GM20431 (cell line): ENCODE results near the gene LCLAT1.

Experiments
- in situ Hi-C: fragments of 300-500 bp; cut with MseI, MboI; formaldehyde crosslinking; loops from one replicate; pipeline ENCODE4 v1.15.0; 2020; ENCODE audit warnings: low sequenced_read_pairs; ENCODE audit not compliant: unreplicated experiment

Gene LCLAT1

DNA sequence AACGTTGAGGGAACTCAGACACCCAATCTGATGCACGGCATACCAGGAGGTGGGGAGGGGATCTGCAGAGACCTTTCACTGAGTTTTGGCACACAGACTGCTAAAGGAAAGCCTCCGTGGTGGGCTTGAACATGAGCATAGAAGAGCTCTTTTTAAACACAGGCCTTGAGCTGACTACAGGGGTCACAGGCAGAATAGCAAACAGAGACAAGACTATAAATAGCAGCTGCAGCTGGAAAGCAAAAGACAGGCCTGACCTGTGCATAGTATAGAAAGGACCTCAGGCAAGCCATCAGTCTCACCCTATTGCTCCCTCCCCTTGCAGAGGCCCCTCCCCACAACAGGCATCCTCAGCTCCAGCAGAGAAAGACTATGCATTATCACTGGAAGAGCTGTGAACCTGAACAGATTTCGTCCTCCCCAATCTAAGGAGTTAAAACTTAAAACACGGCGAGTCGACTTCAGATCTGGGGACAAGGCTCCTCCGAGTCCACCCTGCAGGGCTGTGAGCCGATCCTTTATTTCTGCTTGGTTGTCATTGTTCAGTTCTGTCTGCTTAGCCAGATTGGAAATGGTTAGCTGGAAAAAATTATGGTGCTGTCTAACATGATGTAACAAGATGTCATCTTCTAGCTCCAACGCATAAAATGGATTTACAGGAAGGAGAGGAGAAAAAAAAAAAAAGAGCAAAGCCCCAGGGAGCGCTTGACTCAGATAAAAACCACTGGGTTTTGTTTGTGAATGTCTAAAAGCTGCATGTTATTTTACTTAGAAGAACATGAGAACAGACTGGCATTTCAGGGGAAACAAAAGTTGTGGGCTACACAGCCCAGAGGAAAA, 25.2 kb upstream of the LCLAT1 start:
- in situ Hi-C loops: no loop called here

DNA sequence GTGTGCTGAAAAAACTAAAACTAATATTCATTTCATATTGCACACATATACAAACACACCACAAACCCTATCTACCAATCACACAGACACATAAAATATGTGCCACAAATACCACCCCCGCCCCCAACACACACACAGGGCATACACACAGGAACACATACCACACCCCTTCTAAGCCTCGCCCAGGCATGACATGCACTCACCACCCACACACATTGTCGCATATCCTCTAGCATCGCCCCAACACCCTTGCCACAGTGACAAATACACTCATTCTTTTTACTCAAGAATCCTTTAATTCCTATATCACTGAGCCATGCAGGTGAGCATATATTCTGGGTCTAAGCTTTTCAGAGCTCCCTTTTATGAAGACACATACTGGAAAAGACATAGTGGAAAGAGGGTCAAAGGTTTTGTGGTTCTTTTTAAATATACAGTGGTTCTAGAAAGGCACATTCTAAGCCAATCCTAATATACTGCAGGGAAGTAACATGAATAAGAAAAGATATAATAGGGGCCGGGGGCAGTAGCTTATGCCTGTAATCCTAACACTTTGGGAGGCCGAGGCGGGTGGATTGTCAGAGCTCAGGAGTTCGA, 24.5 kb upstream of the LCLAT1 start:
- in situ Hi-C loops: no loop called here

DNA sequence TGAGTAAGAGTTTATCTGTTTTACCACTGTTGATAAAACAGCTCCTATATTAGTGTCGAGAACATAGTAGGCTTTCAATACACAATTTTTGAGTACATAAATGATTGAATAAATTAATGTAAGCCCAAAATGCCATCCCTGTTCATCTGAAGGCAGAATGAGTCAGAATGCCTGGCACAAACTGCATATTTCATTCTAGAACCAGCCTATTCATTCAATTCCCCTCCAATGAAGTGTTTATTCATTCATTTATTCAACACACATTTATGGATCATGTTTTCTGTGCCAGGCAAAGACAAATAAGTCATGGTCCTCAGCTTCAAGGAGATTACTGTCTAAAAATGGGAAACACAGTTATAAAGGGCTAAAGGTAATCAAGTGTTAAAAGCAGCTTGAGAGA, 22.8 kb upstream of the LCLAT1 start:
- in situ Hi-C loops: no loop called here

DNA sequence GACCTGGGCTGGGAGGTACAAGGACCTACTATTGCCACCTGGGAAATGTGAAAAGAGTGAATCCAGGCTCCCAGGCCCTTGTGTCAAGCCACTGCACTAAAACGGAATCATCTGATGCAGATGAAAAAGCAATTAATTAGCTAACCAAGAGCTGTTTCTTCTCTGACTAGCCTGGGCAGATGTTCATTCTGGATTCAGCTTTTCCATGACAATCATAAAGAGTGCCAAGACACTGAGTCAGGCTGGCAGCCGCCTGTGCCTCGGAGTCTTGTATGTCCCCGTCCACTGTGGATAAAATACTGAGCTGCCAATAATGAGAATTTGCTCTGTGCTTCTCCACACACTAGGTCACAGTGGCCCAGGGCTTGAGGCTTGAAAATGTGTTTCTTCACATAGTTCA, 21.7 kb upstream of the LCLAT1 start:
- in situ Hi-C loops: no loop called here

DNA sequence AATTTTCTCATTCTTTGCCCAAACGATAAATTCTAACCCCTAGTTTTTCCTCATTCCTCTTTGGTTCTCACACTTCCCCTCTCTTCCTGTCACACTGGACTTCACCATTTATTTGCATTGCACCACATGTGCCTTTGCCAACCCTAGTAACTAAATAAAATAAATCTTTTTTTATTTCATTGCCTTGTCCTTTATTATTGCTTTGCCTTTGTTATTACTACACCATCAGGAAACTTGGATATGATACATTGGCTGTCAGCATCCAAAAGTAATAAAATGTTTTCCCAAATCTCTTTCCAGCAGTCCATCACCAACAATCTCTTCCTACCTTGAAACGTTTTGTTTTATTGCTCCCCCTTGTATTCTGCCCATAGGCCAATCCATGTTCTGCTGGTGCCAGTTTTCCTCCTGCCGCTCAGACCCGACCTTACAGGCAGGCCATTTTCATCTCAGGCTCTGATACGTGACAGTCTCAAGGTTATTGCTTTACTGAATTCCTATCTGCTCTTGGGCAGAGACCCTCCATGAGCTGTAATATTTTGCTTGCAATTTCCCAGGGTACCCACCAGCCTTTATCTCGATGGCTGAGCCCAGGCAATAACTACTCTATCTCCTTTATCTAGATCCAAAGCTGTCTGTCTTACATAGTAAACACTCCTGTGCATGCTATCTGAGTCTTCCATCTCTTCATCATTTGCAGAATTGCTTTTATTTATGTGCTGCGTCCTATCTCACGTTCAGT, 19.3 kb upstream of the LCLAT1 start:
- in situ Hi-C loops: no loop called here

DNA sequence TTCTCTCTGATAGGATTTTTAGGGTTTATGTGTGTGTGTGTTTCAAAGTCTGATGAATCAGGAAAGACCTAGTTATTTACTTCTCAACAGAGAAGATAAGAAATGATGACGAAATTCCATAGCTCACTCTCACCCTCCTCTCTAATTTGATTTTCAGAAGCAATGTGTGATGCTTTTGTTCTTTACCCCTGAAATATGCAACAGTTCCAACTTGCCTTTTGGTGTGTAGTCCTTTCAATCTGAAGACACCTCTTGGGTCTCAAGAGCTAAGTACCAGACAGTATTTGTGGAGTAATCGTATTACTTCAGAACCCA, 18.7 kb upstream of the LCLAT1 start:
- in situ Hi-C loops: no loop called here

DNA sequence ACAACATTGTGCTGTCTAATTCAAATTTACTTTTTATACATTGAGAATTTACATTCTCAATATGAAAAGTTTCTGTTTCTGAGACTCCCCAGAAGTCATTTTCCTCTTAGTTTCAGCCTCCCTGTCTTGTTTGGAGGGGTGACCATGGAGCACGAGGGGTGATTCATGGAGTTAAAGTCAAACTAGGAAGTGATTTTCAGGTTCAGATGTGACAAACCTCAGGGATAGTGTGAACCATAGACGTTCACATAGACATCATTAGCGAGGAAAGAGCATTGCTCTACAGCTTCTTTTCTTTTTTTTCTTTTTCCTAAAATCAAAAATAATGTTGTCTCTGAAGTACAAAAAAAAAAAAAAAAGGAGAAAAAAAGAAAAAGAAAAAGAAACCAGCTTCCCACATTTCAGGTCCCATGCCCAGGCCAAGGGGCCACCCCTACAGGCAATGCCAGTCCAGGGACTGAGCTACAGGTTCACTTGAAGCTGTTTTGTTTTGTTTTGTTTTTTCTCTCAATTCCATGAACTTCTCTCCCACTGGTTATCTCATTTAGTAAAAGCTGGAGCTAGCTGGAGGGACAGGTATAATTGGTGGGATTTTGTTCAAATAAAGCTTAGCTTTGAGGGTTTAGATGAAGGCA, 18.1 kb upstream of the LCLAT1 start:
- in situ Hi-C loops: no loop called here

DNA sequence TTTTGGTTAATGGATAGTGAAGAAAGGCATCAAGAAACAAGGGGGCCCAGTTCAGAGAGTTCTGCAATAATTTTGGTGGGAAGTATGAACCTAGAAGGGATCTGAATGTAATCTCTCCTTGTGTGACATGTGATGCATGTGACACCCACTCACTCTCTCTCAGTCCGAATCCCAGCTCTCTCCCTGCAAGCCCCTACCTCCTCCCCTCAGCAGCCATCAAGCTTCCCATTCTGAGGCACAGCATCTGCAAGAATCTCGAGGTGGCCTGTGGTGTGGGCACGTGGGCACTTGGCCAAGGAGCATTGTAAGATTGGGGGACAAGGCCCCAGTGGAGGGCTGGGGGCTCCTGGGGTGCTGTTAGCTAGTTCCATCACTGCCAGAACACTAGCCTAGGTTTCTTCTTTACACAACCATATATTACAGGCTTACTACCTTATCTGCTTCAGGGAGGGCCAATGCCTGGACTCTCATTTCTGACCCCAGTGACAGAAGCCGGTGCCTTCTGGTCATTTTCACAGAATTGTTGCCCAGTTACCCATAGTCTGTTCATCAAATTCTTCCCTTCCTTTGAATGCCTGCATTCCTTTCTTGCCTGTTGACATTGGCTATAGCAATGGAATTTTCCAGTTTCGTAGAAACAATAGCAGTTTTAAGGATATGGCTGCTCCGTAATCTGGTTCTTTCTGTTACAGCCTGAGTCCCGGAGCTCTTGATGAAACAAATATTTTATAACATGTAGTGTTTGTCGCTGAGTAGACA, 13.3 kb upstream of the LCLAT1 start:
- in situ Hi-C loops: no loop called here

DNA sequence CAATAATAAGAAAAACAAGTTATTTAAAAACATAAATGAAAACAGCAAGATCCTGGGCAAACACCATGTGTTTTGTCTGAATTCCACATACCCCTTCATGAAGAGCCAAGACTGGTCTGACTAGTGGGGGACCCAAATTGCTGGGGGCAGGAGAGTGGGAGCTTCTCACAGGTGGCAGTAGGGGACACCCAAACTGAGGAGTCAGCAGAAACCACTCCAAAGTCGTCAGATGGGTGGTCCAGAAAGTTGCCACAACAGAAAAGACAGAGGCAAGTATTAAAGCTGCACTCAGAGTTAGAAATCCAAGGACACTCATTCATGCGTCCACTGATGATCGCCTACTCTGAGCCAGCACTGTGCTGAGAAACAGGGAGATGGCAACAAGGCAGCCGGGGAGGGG, 12.3 kb upstream of the LCLAT1 start:
- in situ Hi-C loops: no loop called here

DNA sequence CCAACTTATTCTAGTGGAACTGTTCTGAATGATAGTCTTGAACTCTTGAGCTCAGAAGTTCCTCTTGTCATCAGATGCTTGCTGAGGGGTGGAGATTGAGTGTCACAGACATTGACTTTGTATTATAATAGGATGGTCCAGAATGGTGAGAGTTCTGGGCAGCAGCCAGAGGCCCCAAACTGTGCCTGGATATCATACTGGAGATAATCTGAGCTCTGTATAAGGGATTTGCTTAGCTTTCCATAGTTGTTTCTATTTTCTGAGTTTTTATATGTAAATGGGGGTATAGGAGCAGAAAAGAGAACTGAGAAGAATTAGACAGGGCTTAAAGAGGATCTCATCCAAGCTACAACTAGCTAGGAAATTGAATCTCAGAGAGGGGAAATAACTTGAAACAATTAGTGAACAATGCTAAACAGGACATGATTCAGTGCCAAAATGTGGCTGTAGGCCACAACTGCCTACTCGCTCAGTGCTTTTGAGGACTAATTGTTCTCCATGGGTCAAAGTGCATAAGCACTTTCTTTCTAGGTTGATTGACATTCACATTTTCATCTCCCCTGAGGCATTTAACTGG, 10.1 kb upstream of the LCLAT1 start:
- in situ Hi-C loops: no loop called here

DNA sequence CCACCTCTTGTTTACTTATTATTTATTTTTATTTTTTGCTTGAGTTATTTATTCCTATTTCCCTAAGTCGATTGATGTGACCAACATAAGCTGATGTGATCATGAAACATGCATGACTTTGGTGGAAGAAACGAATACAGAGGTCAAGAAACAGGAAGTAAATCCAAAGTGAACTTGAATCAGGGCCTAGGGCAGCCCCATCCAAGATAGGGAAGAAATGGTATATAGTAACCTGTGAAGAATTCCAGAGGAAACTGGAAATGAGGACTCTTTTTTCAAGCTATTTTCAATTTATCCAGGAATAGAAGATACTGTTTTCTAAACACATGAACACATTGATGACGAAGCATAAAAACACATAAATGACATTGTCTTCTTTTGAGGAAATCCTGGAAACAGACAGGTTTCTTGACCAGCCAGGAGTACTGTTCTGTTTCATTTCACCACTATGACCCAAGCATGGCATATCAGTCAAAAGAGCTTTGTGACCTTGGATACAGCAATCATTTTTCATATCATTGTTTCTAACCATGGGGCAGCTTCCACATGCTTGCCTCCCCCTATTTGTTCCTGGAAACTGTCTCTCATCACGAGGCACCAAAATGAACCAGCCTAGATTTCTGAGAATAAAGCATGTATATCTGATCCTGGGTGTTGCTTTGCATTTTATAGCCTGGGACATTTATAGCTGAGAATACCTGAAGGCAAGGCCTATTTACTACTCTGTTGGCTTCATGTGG, 9.1 kb upstream of the LCLAT1 start:
- in situ Hi-C loops: no loop called here

DNA sequence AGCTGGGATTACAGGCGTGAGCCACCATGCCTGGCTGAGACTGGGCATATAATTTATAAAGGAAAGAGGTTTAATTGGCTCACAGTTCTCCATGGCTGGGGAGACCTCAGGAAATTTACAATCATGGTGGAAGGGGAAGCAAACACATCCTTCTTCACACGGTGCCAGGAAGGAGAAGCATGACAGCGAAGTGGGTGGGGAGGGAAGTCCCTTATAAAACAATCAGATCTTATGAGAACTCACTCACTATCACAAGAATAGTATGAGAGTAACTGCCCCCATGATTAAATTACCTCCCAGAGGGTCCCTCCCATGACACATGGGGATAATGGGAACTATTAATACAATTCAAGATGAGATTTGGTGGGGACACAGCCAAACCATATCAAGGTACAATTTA, 7.8 kb upstream of the LCLAT1 start:
- in situ Hi-C loops: no loop called here

DNA sequence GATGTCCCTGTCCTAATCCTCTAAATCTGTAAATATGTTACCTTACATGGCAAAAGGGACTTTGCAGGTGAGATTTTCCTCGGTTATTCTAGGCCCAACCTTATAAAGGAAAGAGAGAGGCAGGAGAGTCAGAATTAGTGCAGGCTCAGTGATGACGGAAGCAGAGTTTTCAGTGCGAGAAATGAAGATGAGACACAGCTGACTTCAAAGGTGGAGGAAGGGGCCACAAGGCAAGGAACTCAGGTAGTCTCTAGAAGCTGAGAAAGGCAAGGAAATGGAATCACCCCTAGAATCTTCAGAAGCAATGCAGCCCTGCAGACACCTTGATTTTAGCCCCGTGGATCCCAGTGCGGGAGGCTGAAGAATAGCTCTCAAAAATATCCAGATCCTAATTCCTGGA, 7.2 kb upstream of the LCLAT1 start:
- in situ Hi-C loops: no loop called here

DNA sequence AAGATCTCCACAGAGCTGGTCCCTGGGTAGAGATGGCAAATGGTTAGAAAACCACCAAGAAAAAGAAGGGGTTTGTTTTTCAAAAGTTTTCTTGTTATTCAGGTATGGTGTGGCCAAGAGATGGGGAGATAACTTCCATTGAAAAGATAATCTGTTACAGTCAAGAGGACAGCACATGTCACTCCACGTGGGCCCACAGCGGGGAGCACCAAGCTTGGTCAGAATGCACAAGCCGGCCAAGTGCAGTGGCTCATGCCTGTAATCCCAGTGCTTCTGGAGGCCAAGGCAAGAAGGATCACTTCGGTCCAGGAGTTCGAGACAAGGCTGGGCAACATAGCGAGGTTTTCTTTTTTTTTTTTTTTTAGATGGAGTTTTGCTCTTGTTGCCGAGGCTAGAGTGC, 6.0 kb upstream of the LCLAT1 start:
- in situ Hi-C loops: no loop called here

DNA sequence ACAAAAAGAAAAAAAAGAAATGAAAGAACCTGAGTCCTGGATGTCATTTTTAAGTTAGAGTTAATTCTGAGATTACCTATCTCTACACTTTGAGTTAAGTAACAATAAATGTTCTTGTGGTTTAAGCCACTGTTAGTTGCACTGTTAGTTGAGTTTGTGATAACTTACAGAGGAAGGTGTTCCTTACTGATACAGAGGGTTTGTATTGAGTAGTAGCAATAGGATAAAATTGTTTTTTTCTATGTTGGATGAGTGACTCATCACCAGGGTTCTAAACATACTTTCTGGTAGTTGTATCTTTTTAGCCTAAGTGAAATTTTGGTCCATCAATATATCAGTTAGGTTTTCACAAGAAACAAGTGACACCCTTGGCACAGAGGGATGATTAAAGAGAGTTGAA, 4.0 kb upstream of the LCLAT1 start:
- in situ Hi-C loops: no loop called here

DNA sequence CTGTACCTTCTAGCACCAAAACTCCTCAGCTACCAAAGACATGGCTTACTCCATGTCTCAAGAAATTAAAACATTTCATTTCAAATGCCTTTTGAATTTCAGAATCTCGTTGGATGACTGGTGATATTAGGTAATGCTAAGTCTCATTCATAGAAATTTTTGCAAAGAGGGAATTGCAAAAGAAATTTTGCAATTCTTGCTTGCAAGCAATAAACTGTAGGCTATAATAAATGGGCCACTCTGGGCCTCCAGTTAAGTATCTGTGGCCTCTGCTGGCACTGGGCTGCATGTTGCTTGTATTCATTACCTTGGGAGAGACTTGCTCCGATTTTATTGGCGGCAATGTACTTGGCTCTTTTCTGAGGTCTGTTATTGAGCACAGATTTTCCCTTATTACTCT, 2.8 kb upstream of the LCLAT1 start:
- in situ Hi-C loops: no loop called here

DNA sequence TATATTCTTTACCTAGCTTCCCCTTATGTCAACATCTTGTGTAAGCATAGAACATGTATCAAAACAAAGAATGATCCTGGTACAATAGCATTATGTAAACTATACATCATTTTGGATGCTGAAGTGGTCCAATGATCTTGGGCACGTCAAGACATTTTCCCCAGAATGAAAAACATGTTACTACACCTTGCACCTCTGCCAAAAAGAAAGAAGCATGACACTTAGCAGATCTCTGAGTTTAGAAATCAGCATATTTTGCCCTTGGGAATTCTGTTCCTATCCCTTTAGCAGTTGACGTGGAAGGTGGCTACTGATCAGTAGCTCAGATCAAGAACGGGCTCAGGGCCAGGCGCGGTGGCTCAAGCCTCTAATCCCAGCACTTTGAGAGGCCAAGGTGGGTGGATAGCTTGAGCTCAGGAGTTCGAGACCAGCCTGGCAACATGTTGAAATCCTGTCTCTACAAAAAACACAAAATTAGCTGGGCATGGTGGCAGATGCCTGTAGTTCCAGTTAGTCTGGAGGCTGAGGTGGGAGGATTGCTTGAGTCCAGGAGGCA, 1.7 kb upstream of the LCLAT1 start:
- in situ Hi-C loops: no loop called here

DNA sequence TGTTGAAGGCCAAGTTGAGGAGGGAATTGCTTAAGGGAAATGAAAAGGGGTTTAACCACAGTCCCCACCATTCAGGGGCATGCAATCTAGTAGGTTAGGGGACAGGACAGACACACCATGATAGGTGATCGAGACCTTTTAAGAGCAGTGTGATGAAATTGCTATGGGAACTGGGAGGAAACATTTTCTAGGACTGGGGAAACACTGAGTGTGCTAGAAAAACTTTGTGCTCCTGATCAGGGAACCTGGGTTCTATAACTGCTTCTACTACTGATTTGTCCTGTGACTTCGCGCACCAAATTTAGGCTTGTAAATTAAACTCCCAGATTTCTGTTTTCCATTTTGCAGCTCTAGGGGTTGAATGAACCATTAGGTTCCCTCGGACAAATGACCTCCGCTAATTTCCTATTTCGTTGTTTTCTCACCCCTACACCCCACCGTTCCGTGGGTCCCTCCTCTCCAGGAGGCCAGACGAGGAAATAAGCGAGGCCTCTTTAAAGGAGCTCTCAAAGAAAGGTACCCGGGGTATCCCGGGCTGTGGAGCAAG, 371 bp upstream of the LCLAT1 start:
- in situ Hi-C loops: no loop called here

DNA sequence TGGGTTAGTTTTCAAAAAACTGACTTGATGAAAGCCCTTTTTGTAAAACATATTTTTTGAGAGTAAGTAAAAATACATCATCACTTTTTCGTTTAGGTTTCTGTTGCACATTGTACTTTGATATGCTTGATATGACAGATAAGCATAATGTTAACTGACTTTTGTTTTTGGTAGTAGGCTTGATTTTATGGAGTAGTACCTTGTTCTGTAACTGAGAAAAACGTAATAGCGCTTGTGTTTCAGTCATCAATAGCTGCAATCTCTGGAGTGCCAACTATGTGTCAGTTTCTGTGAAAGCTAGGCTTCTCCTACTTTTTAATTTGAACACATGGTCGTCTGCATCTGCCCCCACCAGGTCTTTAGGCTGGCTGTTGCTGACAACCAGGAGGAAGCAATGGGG, 1.3 kb downstream of the LCLAT1 start:
- in situ Hi-C loops: no loop called here
